GM18517 (cell line): ENCODE data around the gene CIAPIN1.
"Not testable (repeated sequence)": the region's sequence is repeated elsewhere in the genome, so short reads cannot be mapped to it uniquely, and the experiment has no call there.

Experiments
- ATAC-seq: cut with Tn5 transposase; IDR thresholded peaks from one replicate; pipeline ENCODE4 v1.9.1; 2021; ENCODE audit warnings: mild to moderate bottlenecking, moderate library complexity; ENCODE audit not compliant: unreplicated experiment

Gene CIAPIN1

DNA sequence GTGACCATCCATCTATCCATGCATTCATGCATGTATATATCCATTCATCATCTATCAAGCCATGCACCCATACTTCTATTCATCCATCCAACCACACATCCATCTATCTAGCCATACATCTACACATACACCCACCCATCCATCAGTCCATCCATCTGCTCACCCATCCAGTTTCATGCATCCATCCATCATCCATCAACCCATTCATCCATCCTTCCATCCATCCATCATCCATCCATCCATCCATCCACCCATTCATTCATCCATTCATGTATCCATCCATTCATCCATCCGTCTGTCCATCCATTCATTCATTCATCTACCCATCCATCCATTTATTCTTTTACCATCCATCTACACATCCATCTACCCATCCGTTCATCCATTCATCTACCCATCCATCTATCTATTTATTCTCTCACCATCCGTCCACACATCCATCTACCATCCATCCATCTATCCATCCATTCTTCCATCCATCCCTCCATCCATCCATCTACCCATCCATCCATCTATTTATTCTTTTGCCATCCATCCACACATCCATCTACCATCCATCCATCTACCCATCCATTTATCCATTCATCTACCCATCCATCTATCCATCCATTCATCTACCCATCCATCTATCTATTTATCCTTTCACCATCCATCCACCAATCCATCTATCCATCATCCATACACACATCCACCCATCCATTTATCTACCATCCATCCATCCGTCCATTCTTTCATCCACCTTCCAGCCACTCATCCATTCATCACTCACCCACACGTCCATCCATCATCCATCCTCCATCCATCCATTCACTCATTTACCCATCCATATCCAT, 39.4 kb downstream of the CIAPIN1 start:
- ATAC-seq: no peak

DNA sequence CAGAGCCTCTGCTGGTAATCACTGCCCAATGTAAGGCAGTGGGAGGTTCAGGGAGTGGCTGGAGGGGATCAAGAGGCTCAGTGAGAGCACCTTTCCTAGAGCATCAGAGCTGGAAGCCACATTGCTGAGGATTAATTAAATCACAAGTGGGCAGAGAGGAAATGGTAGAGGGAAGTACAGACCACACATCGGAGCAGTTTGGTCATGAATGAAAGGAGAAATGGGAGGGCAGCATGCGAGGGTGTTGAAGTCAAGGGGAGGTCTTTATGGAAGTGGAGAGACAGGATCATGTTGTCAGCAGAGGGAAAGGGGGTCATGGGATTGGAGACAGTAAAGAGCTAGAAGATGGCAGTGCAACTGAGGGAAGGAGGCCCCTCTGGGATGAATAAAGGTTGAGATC, 40.3 kb downstream of the CIAPIN1 start:
- no peak for ATAC-seq

GRCh38 chr16:57405097-57405496, 42.1 kb downstream of the CIAPIN1 start:
- ATAC-seq: no peak

DNA sequence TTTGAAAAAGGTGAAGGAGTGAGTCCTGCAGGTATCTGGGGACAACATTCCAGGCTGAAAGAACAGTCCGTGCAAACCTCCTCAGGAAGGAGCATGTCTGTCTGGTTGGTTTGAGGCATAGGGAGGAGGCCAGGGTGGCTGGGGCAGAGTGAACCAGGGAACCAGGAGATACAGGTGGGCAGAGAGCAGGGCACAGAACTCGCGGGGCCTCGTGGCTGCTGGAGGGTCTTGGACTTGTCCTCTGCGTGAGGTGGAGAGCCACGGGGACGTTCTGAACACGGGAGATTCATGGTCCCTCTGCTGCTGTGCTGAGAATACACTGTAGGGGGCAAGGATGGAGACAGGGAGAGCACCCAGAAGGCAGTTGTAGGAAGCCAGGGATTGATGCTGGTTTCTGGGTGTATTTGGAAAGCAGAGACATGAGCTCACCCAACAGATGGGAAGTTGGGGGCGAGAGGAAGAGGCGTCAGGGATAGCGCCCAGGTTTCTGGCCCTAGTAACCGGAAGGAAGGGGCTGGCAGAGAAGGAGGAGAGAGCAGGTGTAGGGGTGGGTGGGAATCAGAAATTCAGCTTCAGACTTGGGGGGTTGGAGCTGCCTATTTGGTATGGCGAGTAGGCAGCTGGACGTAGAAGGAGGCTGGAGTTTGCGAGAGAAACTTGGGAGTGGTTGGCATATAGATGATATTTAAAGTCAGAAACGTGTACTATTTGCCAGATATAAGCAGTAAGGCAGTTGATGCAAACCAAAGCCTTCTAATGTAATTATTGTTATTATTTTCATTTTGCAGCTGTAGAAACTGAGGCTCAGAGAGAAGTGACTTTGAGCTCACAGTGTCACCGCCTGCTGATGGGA, 43.0 kb downstream of the CIAPIN1 start, which contains the start of gene CCL17:
TSS of gene CCL17 (plus strand) at position 803 of the 853 bp plus-strand sequence. CDS start 9,166 bp downstream, outside the sequence.
- no peak for ATAC-seq

DNA sequence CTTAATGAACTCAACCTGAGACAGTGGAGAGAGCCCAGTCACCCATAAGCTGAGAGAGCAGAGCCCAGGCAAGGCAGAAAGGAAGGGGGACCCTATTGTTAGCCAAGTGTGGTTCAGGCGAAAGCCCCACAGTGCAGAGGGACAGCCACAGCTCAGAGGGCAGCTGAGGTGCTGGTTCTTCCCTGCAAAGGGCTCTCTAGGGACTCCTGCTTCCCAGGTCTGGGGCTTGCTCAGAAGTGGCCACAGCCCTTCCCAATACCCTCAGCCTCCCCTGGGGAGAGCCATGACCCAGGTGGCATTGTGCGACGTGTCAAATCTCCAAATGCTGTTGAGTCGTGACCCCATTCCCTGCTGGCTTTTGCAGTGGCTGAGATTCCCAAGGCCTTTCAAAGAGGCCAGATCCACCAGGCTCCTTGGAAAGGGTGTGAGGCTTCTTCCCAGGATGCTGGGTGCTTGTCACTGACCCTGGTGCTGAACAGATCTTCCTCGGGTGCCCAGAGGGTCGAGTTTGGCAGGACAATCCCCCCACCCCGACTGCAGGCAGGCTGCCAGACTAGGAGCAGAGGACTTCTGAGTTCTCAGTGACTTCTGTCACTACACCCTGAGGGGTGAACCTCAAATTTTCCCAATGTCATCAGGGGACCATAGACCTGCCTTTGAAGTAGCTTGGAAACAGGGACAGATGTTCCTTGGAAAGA, 45.1 kb downstream of the CIAPIN1 start:
- ATAC-seq: no peak

GRCh38 chr16:57397493-57397892, 49.7 kb downstream of the CIAPIN1 start:
- not testable (repeated sequence) for ATAC-seq

GRCh38 chr16:57396786-57397185, 50.4 kb downstream of the CIAPIN1 start:
- no peak for ATAC-seq

GRCh38 chr16:57395026-57395425, 52.2 kb downstream of the CIAPIN1 start:
- ATAC-seq: no peak

DNA sequence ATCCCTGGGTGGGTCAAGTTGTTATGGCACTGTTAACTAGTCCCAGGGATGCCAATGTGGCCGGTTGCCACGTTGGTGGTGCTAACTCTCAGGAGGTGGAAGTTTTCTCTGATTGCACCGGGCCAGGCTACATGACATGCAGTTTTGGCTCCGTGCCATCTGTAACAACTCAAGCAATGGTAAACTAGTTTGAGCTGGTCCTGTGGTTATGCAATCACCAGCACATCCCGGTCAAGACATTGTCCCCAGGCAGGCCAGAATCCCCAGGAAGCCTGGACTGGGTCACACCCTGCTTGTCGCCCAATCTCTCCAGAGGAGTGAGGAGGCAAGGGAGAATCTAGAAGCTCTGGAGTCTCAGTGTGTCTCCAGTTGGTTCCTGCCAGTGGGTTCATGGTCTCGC, 52.7 kb downstream of the CIAPIN1 start:
- no peak for ATAC-seq

DNA sequence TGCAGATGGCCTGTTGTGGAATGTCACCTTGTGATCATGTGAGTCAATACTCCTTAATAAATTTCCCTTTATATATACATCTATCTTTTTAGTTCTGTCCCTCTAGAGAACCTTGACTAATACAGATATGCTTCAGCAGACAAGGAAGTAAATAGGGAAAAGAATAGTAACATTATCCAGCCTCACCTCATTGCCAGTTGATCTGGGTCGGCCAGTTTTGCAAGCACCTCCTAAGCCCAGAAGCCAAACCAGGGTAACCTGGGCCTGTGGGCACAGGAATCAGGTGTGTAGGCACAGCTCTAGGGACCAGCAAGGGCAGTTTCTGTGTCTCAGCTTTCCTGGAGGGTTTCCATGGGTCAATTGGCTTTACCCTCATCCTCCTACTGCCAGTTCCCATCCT, 54.5 kb downstream of the CIAPIN1 start:
- ATAC-seq: no peak

DNA sequence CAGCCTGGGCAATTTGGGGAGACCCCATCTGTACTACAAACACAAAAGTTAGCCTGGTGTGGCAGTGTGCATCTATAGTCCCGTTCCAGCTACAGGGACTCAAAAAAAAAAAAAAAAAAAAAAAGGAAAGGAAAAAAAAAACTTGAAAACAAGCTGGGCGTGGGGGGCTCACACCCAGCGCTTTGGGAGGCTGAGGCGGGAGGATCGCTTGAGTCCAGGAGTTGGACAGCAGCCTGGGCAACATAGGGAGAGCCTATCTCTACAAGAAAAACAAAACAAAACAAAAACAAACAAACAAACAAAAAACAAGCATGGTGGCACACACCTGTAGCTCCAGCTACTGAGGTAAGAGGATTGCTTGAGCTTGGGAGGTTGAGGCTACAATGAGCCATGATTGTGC, 55.5 kb downstream of the CIAPIN1 start:
- no peak for ATAC-seq

GRCh38 chr16:57391300-57391699, 55.9 kb downstream of the CIAPIN1 start:
- no peak for ATAC-seq

DNA sequence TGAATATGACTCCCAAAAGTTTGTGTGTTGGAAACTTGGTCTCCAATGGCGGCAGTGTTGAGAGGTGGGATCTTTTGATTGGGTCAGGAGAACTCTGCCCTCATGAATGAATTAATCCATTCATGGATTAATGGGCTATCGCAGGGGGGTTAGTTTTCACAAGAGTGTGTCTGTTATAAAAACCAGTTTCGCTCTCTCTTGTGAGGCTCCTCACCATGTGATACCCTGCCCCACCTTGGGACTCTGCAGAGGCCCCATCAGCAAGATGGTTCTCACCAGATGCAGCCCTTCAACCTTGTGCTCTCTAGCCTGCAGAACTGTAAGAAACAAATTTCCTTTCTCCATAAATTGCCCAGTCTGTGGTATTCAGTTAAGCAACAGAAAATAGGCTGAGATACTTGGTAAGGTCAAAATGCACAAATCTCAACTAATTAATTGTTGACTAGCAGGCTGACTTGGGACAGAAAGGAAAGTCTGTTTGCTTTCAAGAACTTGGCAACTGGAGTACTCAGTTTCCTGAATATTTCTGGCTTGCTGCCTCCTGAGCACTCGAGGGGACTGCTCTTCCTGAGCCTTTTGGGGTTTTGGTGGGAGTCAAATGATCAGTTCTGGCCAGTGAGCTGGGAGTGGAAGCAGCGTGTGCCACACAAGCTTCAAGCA, 56.4 kb downstream of the CIAPIN1 start:
- ATAC-seq: no peak

DNA sequence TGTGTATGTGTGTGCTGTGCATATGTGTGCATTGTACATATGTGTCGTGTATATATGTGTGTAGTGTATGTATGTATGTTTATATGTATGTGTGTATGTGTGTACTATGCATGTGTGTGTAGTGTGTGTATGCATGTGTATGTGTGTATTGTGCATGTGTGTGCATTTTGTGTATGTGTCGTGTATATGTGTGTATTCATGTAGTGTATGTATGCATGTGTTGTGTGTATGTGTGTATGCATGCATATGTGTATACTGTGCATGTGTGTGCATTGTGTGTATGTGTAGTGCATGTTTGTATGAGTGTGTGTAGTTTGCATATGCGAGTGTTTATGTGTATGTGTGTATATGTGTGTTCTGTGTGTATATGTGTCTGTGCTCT, 58.1 kb downstream of the CIAPIN1 start:
- no peak for ATAC-seq

DNA sequence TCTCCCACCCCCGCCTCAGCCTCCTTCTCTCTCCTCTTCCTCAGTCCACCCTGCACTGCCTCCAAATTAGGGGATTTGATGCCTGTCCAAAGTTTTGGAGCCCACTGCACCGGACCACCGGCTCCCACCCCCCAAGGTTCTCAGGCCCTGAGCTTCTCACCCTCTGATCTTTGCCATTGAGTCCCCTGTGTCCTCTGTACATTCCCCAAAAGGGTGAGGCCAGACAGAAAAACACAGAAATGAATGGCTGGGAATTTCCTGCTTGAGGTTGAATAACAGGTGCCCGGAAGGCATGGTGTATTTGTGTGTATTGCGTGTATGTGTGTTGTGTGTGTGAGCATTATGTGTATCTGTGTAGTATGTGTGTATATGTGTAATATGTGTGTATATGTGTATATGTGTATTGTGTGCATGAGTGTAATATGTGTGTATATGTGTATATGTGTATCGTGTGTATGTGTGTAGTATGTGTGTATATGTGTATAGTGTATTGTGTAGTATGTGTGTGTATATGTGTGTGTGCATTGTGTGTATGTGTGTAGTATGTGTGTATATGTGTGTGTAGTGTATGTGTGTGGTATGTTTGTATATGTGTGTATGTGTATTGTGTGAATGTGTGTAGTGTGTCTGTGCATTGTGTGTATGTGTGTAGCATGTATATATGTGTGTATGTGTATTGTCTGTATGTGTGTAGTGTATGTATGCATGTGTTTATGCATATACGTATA, 58.7 kb downstream of the CIAPIN1 start:
- no peak for ATAC-seq

DNA sequence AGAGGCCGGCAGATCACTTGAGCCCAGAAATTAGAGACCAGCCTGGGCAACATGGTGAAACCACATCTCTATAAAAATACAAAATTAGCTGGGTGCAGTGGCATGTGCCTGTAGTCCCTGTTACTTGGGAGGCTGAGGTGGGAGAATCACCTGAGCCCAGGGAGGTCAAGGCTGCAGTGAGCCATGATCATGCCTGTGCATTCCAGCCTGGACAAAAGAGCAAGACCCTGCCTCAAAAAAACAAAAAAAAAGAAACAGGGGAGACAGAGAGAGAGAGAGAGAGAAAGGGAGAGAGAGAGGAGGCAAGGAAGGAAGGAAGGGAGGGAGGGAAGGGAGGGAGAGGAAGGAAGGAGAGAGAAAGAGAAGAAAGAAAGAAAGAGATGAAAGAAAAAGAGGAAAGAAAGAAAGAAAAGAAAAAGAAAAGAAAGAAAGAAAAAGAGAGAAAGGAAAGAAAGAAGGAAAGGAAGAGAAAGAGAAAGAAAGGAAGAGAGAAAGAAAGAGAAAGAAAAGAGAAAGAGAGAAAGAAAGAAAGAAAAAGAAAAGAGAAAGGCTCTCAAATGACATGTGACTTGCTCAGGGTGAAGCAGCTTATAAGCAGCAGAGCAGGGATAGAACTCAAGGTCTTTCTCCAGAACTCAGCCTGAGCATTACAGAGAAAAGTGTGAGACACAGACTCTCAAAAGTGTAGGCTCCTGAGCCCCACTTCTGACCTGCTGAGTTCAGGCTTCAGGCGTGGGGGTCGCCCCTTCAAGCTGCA, 59.4 kb downstream of the CIAPIN1 start:
- no peak for ATAC-seq

DNA sequence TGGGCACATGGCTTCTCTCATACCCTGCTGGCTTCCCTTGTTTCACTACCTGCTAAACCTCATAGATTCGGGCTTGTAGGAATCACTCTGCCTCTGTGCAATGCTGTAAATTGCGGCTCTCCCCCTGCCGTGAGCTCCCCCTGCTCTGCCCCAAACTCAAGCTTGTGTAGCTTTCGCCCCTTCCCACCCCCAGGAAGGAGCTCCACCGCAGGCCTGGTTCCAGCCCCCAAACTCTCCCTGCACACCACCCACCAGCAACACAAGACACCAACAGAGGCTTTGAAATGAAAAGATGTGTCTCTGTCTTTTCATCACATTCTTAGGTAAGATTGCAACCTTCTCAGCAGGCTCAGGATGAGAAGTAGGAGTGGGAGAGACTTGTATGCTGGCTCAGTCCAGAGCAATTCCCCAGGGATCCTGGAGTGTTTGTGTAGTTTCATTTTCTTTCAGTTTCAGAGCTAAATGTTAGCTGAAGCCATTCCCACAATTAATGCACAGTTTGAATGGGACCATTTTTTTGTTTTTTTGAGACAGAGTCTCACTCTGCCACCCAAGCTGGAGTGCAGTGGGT, 60.7 kb downstream of the CIAPIN1 start:
- ATAC-seq: no peak

- no peak for ATAC-seq
Measured at GRCh38 chr16:57385083-57385482, 62.1 kb downstream of the CIAPIN1 start.
